SU-DHL-6 (cell line): ENCODE results near the gene FBXO11.

Experiments
- H2AFZ ChIP-seq: fragments of 200-600 bp; sonication (generic); 2 replicates; pipeline ENCODE4 v1.6.1; 2014; ENCODE audit warnings: low read depth, mild to moderate bottlenecking, moderate library complexity, mixed read lengths, antibody characterized with exemption, low read length; ENCODE audit not compliant: severe bottlenecking
- H3F3A ChIP-seq: fragments of 200-600 bp; shearing (Covaris generic); 2 replicates; pipeline ENCODE4 v1.6.0; 2016; ENCODE audit warnings: antibody characterized with exemption, mild to moderate bottlenecking; ENCODE audit not compliant: insufficient read depth
- H3K27ac ChIP-seq: fragments of 200-600 bp; sonication (generic); 2 replicates; pipeline ENCODE4 v1.5.1; 2016; ENCODE audit warnings: low read depth, mild to moderate bottlenecking, low read length, moderate library complexity, mixed read lengths
- H3K27me3 ChIP-seq: fragments of 200-600 bp; sonication (generic), shearing (Covaris generic); 2 replicates; pipeline ENCODE4 v1.6.0; 2014; ENCODE audit warnings: mild to moderate bottlenecking, low read length
- H3K36me3 ChIP-seq: fragments of 200-600 bp; sonication (generic); 2 replicates; pipeline ENCODE4 v1.6.1; 2014; ENCODE audit warnings: mild to moderate bottlenecking, low read length, mixed read lengths
- H3K4me2 ChIP-seq: fragments of 300-600, 200-600 bp; shearing (Covaris generic), sonication (generic); 2 replicates; pipeline ENCODE4 v1.6.0; 2014; ENCODE audit warnings: low read length, low read depth, mild to moderate bottlenecking; ENCODE audit not compliant: poor library complexity, severe bottlenecking
- H3K4me3 ChIP-seq: fragments of 200-600 bp; sonication (generic); 2 replicates; pipeline ENCODE4 v1.5.1; 2014; ENCODE audit warnings: antibody characterized with exemption, low read length, mild to moderate bottlenecking, mixed read lengths; ENCODE audit not compliant: insufficient read depth, poor library complexity, severe bottlenecking
- H3K79me2 ChIP-seq: fragments of 200-600 bp; sonication (generic); 2 replicates; pipeline ENCODE4 v1.6.1; 2014; ENCODE audit warnings: mild to moderate bottlenecking, low read length, moderate library complexity; ENCODE audit not compliant: insufficient read depth
- H3K9ac ChIP-seq: fragments of 200-600 bp; sonication (generic); 2 replicates; pipeline ENCODE4 v1.7.0; 2014; ENCODE audit warnings: mild to moderate bottlenecking, low read length
- H3K9me2 ChIP-seq: fragments of 200-600 bp; sonication (generic); replicated peaks from 2 replicates; pipeline ENCODE4 v1.6.1; 2014; ENCODE audit warnings: low read length; ENCODE audit not compliant: insufficient read depth
- H3K9me3 ChIP-seq: fragments of 200-600 bp; sonication (generic); 2 replicates; pipeline ENCODE4 v1.6.1; 2014; ENCODE audit warnings: low read length, mixed read lengths; ENCODE audit not compliant: insufficient read depth
- H4K20me1 ChIP-seq: fragments of 200-600 bp; sonication (generic); 2 replicates; pipeline ENCODE4 v1.6.1; 2014; ENCODE audit warnings: low read depth, mild to moderate bottlenecking, antibody characterized with exemption, low read length, moderate library complexity, mixed read lengths
- EZH2phosphoT487 ChIP-seq: fragments of 200-600 bp; sonication (generic), shearing (Covaris generic); conservative IDR thresholded peaks from 2 replicates; pipeline ENCODE4 v1.6.1; 2018; ENCODE audit warnings: mild to moderate bottlenecking, antibody characterized with exemption, low read length, moderate library complexity, mixed read lengths
- TF ChIP-seq, protein P1 (sequence below): fragments of 200-600 bp; sonication (generic); IDR thresholded peaks from one replicate; pipeline ENCODE4 v1.5.1; 2017; ENCODE audit warnings: antibody characterized with exemption, mild to moderate bottlenecking, low read length, moderate library complexity; ENCODE audit not compliant: insufficient read depth, poor library complexity, severe bottlenecking

The FBXO11 gene

DNA sequence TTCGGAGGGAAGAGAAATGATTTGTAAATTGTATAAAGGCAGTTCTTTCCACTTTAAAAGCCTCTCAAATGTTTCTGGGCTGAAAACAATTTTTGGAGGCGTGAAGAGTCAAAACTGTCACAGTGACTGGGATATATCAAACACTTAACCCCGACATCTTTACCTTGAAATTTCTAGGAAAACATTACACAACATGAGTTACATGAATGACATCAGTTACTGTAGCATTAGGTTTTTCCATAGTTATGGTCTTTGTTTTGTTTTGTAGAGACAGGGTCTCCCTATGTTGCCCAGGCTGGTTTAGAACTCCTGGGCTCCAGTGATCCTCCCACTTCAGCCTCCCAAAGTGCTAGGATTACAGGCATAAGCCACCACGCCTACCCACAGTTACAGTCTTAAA, 97.7 kb downstream of the FBXO11 start:
- Histone ChIP-seq H3F3A (peaks cover 95% of the 10 kb centered on the region), H3K79me2 (no peaks in the 10 kb centered on the region), H4K20me1 (peaks cover 11% of the 10 kb centered on the region), H3K9me3 (no peaks in the 10 kb centered on the region), H3K27me3 (no peaks in the 10 kb centered on the region), H3K9me2 (no peaks in the 10 kb centered on the region), H3K4me2 (no peak overlapping the region), H3K27ac (no peak overlapping the region), H2AFZ (no peak overlapping the region), H3K9ac (no peak overlapping the region), H3K36me3 (peaks cover 80% of the 10 kb centered on the region), H3K4me3 (no peak overlapping the region)
- TF ChIP-seq, protein P1, sequence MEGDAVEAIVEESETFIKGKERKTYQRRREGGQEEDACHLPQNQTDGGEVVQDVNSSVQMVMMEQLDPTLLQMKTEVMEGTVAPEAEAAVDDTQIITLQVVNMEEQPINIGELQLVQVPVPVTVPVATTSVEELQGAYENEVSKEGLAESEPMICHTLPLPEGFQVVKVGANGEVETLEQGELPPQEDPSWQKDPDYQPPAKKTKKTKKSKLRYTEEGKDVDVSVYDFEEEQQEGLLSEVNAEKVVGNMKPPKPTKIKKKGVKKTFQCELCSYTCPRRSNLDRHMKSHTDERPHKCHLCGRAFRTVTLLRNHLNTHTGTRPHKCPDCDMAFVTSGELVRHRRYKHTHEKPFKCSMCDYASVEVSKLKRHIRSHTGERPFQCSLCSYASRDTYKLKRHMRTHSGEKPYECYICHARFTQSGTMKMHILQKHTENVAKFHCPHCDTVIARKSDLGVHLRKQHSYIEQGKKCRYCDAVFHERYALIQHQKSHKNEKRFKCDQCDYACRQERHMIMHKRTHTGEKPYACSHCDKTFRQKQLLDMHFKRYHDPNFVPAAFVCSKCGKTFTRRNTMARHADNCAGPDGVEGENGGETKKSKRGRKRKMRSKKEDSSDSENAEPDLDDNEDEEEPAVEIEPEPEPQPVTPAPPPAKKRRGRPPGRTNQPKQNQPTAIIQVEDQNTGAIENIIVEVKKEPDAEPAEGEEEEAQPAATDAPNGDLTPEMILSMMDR: no peak
- no peak for TF ChIP-seq EZH2phosphoT487

DNA sequence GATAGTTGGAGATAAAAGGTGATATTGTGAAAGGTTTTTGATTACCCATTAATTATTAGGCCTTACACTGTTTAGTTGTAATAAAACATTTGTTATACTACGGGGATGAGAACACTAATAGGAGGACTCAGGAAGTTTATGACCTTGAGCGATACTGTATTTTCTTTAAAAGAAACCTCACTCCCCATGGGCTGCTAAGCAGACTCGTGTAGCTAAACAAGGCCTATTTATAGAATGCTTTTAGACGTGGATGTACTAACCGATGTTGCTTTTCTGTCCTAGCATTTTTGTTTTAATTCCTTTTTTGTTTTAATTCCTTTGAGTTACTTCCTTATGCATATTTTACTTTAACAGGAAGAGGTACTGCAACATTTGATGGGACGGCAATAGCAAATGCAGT, 100.4 kb downstream of the FBXO11 start:
- H3K9ac ChIP-seq: no peak overlapping the region
- H3K9me3 ChIP-seq: no peaks in the 10 kb centered on the region
- TF ChIP-seq, protein P1: no peak
- no peak for TF ChIP-seq EZH2phosphoT487
- H2AFZ ChIP-seq: no peak overlapping the region
- peaks cover 22% of the 10 kb centered on the region for H3K79me2 ChIP-seq
- no peak overlapping the region for H3K4me3 ChIP-seq
- H3K9me2 ChIP-seq: no peaks in the 10 kb centered on the region
- H3F3A ChIP-seq: peaks cover 94% of the 10 kb centered on the region
- H4K20me1 ChIP-seq: peaks cover 24% of the 10 kb centered on the region
- H3K36me3 ChIP-seq: peaks cover 88% of the 10 kb centered on the region
- no peak overlapping the region for H3K27ac ChIP-seq
- H3K27me3 ChIP-seq: no peaks in the 10 kb centered on the region
- no peak overlapping the region for H3K4me2 ChIP-seq

DNA sequence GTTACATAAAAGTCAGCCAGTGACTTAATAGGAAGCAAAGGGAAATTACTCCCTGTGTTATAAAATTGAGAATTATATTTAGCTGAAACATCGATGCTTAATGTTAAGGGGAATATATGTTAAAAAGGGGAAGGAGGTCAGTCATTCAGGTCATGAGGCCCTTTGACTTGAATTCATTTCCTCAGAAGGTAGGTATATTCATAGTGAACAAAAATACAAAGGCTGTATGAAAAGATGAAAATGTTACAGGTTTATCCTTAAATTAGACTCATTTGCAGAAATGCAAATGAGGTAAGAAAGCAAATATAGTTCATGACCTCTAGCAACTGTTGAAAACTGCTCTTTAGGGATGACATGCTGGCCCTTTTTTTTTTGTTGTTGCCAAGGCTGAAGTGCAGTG, 102.5 kb downstream of the FBXO11 start:
- Histone ChIP-seq H3K9ac (no peak overlapping the region), H3K79me2 (peaks cover 42% of the 10 kb centered on the region), H3K36me3 (peaks cover 89% of the 10 kb centered on the region), H3K9me2 (no peaks in the 10 kb centered on the region), H2AFZ (no peak overlapping the region), H3K4me3 (no peak overlapping the region), H3F3A (peaks cover 92% of the 10 kb centered on the region), H4K20me1 (peaks cover 32% of the 10 kb centered on the region), H3K9me3 (no peaks in the 10 kb centered on the region), H3K4me2 (no peak overlapping the region), H3K27ac (no peak overlapping the region), H3K27me3 (no peaks in the 10 kb centered on the region)
- TF ChIP-seq, protein P1: no peak
- TF ChIP-seq EZH2phosphoT487: no peak

DNA sequence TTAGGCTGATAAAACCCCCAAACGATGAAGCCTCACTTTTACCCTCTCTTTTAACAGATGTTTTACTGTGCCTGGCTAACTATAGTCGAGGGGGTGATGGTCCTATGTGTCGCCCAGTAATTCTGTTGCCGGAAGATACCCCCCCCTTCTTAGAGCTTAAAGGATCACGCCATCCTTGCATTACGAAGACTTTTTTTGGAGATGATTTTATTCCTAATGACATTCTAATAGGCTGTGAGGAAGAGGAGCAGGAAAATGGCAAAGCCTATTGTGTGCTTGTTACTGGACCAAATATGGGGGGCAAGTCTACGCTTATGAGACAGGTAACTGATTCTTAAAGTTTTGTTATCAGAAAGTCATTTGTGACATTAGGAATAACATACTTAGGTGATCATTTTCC, 102.9 kb downstream of the FBXO11 start:
- TF ChIP-seq, protein P1: no peak
- no peak for TF ChIP-seq EZH2phosphoT487
- Histone ChIP-seq H3K27me3 (no peaks in the 10 kb centered on the region), H3K9ac (no peak overlapping the region), H3K4me2 (no peak overlapping the region), H3K4me3 (no peak overlapping the region), H2AFZ (no peak overlapping the region), H3K9me2 (no peaks in the 10 kb centered on the region), H3K27ac (no peak overlapping the region), H3K79me2 (peaks cover 46% of the 10 kb centered on the region), H3K9me3 (no peaks in the 10 kb centered on the region), H4K20me1 (peaks cover 35% of the 10 kb centered on the region), H3F3A (peaks cover 88% of the 10 kb centered on the region), H3K36me3 (peaks cover 90% of the 10 kb centered on the region)
